Measurements from ENCODE around the gene NSMF. TPM values are rescaled to one million over a fixed set of nuclear protein-coding genes. Genes with fewer than 3 reads are reported as not detected.

Gene NSMF
- total and polyA plus RNA-seq, 2 experiments from 2014 or later, result 20.3 to 103 TPM

DNA sequence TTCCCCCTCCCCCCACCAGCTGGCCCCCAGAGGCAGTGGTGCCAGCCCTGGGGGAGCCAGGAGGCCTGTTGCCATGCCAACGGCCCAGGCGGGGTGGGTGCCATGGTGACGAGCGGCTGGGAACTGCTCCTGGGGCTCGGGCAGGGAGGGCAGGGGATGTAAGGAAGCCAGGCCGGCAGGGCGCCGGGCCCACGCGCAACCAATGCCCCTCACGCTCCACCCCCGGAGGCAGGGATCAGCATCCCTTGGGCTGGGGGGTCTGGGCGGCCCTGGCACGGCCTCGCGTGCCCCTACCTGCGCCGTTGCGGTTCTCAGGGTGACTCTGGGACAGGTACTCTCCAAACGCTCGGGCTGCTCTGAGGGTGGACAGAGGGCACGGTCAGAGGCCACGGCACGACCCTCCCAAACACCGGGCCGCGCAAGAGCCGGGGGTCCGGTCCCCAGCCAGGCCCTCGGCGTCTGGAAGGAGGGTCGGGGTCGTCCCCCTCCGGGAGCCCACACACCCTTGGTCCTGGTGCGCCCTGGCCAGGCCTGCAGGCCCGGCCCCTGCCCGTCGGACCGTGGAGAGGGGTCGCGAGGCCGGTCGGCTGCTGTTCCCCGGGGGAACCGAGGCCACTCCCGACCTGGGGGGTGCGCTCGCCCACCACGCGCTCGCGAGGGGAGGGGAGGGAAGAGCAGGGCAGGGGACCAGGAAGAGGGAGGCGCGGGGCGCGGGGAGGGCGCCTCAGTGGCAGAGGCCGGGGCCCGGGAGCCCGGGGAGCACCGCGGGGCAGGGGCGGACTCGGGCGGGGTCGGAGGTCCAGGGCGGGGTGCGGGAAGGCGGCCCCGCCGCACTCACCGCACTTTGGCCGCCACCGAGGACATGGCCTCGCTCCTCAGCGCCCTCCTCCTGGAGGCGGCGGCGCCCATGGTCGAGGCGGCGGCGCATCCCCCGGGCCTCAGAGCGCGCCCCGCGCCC, 661 bp downstream of the NSMF start:
- H3K4me1 ChIP-seq (ENCODE audit: insufficient read depth), result peaks cover 6% of the 10 kb centered on the region; the same call in 1 of the 2 replicates
- no peaks in the 10 kb centered on the region for H3K9me2 ChIP-seq (ENCODE audit: insufficient read depth)
- ATAC-seq, result peak; percentile 5
- Mint-ChIP-seq H3K9me3 (no peaks in the 10 kb centered on the region), H3K27ac (no peak overlapping the region), H3K4me3 (peak overlapping the region; percentile 30; the same call in 2 of the 3 replicates), H3K4me1 (peaks cover 8% of the 10 kb centered on the region; the same call in 2 of the 3 replicates), H3K36me3 (ENCODE audit: low read depth) (peaks cover 3% of the 10 kb centered on the region; the same call in 1 of the 3 replicates), H3K27me3 (ENCODE audit: insufficient read depth, low read depth, poor library complexity) (peaks cover 9% of the 10 kb centered on the region)
- no peaks in the 10 kb centered on the region for H3K79me2 ChIP-seq (replicated peaks; ENCODE audit: insufficient read depth)
- H3K27me3 ChIP-seq (ENCODE audit: insufficient read depth), result no peaks in the 10 kb centered on the region
- no peak overlapping the region for H2AFZ ChIP-seq
- no peaks in the 10 kb centered on the region; the same call in 1 of the 2 replicates for H4K20me1 ChIP-seq (replicated peaks; ENCODE audit: insufficient read depth)
- no peaks in the 10 kb centered on the region for H3K36me3 ChIP-seq (ENCODE audit: insufficient read depth)
- H3K27ac ChIP-seq (ENCODE audit: low read depth), result no peak overlapping the region
- TF ChIP-seq EZH2 (IDR thresholded peaks at IDR 0.05; ENCODE audit: low read depth, unreplicated experiment), result no peak
- TF ChIP-seq ETS1 (IDR thresholded peaks at IDR 0.05), result no peak
- TF ChIP-seq REST (IDR thresholded peaks at IDR 0.05; ENCODE audit: unreplicated experiment), result no peak
- no peak for TF ChIP-seq ZNF462 (CRISPR knock-in tag; IDR thresholded peaks at IDR 0.05)
- no peak for TF ChIP-seq ZNF114 (CRISPR knock-in tag; IDR thresholded peaks at IDR 0.05)
- TF ChIP-seq CREB1 (CRISPR knock-in tag; IDR thresholded peaks at IDR 0.05; ENCODE audit: low read depth), result no peak
- TF ChIP-seq CTCF (conservative IDR thresholded peaks at IDR 0.05; ENCODE audit: low read depth in 2 of 2), result no peak
- TF ChIP-seq JUNB (IDR thresholded peaks at IDR 0.05; ENCODE audit: unreplicated experiment), result no peak
- TF ChIP-seq EZH2phosphoT487 (IDR thresholded peaks at IDR 0.05; ENCODE audit: unreplicated experiment), result no peak
- TF ChIP-seq ZNF331 (CRISPR knock-in tag; IDR thresholded peaks at IDR 0.05; ENCODE audit: low read depth), result no peak
- TF ChIP-seq NANOG (IDR thresholded peaks at IDR 0.05; ENCODE audit: borderline replicate concordance), result no peak
- TF ChIP-seq POLR2AphosphoS5 (IDR thresholded peaks at IDR 0.05; ENCODE audit: low read depth), result no peak
- no peak for TF ChIP-seq STAT1 (IDR thresholded peaks at IDR 0.05; ENCODE audit: unreplicated experiment)
- peak overlapping the region; percentile 83 for H3K4me2 ChIP-seq
- H3F3A ChIP-seq (replicated peaks; ENCODE audit: low read depth), result 0 out of 2 replicates have a peak, but pooled peaks cover 3% of the 10 kb centered on the region
- DNase-seq (ENCODE audit: low spot score), result peak; percentile 45
- H3K4me3 ChIP-seq, result peak overlapping the region; percentile 71
